ENCODE measurements around the gene BAIAP2. TPM values are rescaled to one million over a fixed set of nuclear protein-coding genes. Genes with fewer than 3 reads are reported as not detected.
"Not testable (repeated sequence)": the region's sequence is repeated elsewhere in the genome, so short reads cannot be mapped to it uniquely, and the experiment has no call there.

Gene BAIAP2
- total RNA-seq, 4 donors from 2014 or later, result 7.3 to 36.1 (median 15.4) TPM

DNA sequence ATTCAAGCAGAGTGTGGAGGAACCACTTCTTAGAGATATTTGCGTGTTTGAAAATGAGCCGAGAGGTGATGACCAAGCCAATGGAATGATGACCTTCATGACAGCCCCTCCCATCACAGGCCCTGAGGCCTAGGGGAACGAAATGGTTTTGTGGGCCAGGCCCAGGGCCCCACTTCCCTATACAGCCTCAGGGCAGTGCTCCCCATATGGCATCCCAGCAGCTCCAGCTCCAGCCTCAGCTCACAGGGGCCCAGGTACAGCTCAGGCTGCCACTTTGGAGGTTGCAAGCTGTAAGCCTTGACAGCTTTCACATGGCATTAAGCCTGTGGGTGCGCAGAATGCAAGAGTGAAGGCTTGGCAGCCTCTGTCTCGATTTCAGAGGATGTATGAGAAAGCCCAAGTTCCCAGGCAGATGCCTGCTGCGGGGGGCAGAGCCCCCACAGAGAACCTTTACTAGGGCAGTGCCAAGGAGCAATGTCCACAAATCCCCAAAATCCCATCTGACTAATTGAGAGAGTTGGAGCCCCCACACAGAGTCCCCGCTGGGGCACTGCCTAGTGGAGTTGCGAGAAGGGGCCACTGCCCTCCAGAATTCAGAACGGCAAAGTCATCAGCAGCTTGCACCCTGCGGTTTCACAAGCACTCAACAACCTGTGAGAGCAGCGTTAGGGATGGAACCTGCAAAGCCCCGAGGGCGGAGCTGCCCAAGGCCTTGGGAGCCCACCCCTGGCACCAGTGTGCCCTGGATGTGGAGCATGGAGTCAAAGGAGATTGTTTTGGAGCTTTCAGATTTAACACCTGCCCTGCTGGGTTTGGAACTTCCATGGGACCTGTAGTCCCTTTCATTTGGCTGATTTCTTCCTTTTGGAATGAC is 22.1 kb upstream of the BAIAP2 start:
- H3K9me3 ChIP-seq, result no peaks in the 10 kb centered on the region
- no peaks in the 10 kb centered on the region for H3K36me3 ChIP-seq
- TF ChIP-seq CTCF (IDR thresholded peaks at IDR 0.05 in 4 of 5, conservative IDR thresholded peaks at IDR 0.05 in 1 of 5), result no peak
- no peak for TF ChIP-seq POLR2A (IDR thresholded peaks at IDR 0.05)
- DNase-seq, result no peak
- H3K27ac ChIP-seq, result no peak overlapping the region
- intact Hi-C loops (cut with DNase I; ENCODE audit: low total_unique reads), result no loop called here
- in situ Hi-C loops (cut with MboI; ENCODE audit: low sequenced_read_pairs in 4 of 4), result no loop called here
- H3K27me3 ChIP-seq, result no peaks in the 10 kb centered on the region
- ATAC-seq, result no peak
- H3K4me3 ChIP-seq, result no peak overlapping the region
- peaks cover 11 to 17% of the 10 kb centered on the region in 2 donors for H3K4me1 ChIP-seq

DNA sequence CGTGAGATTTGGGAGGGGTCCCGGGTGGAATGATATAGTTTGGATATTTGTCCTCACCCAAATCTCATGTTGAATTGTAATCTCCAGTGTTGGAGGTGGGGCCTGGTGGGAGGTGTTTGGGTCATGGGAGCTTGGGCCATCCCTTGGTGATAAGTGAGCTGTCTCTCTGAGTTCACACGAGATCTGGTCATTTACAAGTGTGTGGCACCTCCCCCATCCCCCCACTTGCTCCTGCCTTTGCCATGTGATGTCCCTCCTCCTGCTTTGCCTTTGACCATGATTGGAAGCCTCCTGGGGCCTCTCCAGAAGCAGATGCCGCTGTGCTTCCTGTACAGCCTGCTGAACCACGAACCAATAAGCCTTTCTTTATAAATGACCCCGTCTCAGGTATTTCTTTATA is 21.3 kb upstream of the BAIAP2 start:
- in situ Hi-C loops (cut with MboI; ENCODE audit: low sequenced_read_pairs in 4 of 4), result no loop called here
- intact Hi-C loops (cut with DNase I; ENCODE audit: low total_unique reads), result no loop called here
- Histone ChIP-seq H3K27ac (no peak overlapping the region), H3K27me3 (no peaks in the 10 kb centered on the region), H3K4me1 (peaks cover 19 to 26% of the 10 kb centered on the region in 2 donors), H3K4me3 (no peak overlapping the region), H3K9me3 (no peaks in the 10 kb centered on the region), H3K36me3 (no peaks in the 10 kb centered on the region)
- DNase-seq (no peak), ATAC-seq (no peak)
- TF ChIP-seq CTCF (IDR thresholded peaks at IDR 0.05 in 4 of 5, conservative IDR thresholded peaks at IDR 0.05 in 1 of 5) (no peak), POLR2A (IDR thresholded peaks at IDR 0.05) (no peak)

DNA sequence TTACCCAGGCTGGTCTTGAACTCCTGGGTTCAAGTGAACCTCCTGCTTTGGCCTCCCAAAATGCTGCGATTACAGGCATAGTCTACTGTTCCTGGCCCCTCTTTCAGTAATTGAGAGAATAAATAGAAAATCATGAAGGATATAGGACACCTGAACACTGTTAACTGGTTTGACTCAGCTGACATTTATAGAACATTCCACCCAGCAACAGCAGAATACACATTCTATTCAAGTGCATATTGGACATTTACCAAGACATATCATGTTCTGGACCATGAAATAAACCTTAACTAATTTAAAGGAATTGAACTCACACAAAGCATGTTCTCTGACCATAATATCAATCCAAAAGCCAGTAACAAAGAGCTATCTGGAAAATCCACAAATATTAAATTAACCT is 19.8 kb upstream of the BAIAP2 start:
- TF ChIP-seq POLR2A (IDR thresholded peaks at IDR 0.05) (no peak), CTCF (IDR thresholded peaks at IDR 0.05 in 4 of 5, conservative IDR thresholded peaks at IDR 0.05 in 1 of 5) (no peak)
- ATAC-seq (peak; percentile 60 to 73), DNase-seq (no peak)
- in situ Hi-C loops (cut with MboI; ENCODE audit: low sequenced_read_pairs in 4 of 4) (loop anchor here in 1 of 4 donors (5.0 kb wide), 1 partner anchor 82 kb away; no protein-coding TSS in a partner anchor), intact Hi-C loops (cut with DNase I; ENCODE audit: low total_unique reads) (no loop called here)
- H3K27me3 ChIP-seq, result no peaks in the 10 kb centered on the region
- H3K4me1 ChIP-seq, result peaks cover 27 to 29% of the 10 kb centered on the region in 2 donors
- no peaks in the 10 kb centered on the region for H3K36me3 ChIP-seq
- H3K27ac ChIP-seq, result peak overlapping the region in 3 of 4 donors; percentile 27 to 67 (median 29)
- H3K9me3 ChIP-seq, result no peaks in the 10 kb centered on the region
- H3K4me3 ChIP-seq, result no peak overlapping the region

GRCh38 chr17:81016575-81016974 is 18.4 kb upstream of the BAIAP2 start:
- Histone ChIP-seq H3K9me3 (no peaks in the 10 kb centered on the region), H3K4me3 (no peak overlapping the region), H3K36me3 (no peaks in the 10 kb centered on the region), H3K27ac (peak overlapping the region in 1 of 4 donors; percentile 67), H3K4me1 (peaks cover 41 to 43% of the 10 kb centered on the region in 2 donors), H3K27me3 (no peaks in the 10 kb centered on the region)
- TF ChIP-seq CTCF (IDR thresholded peaks at IDR 0.05 in 4 of 5, conservative IDR thresholded peaks at IDR 0.05 in 1 of 5) (no peak), POLR2A (IDR thresholded peaks at IDR 0.05) (no peak)
- DNase-seq, result no peak
- no peak for ATAC-seq
- in situ Hi-C loops (cut with MboI; ENCODE audit: low sequenced_read_pairs in 4 of 4) (loop anchor here in 1 of 4 donors (5.0 kb wide), 1 partner anchor 81 kb away; no protein-coding TSS in a partner anchor), intact Hi-C loops (cut with DNase I; ENCODE audit: low total_unique reads) (no loop called here)

DNA sequence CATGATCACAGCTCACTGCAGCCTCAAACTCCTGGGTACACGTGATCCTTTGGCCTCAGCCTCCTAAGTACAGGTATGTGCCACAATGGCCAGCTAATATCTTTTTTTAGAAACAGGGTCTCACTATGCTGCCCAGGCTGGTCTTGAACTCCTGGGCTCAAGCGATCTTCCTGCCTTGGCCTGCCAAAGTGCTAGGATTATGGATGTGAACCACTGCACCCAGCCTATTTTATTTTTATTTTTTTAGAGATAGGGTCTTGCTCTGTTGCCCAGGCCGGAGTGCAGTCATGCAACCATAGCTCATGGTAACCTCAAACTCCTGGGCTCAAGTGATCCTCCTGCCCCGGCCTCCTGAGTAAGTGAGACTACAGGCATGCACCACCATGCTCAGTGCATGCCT is 17.6 kb upstream of the BAIAP2 start:
- intact Hi-C loops (cut with DNase I; ENCODE audit: low total_unique reads); H3K27me3 ChIP-seq; ATAC-seq; H3K36me3 ChIP-seq; DNase-seq; H3K4me3 ChIP-seq; H3K9me3 ChIP-seq: not testable (repeated sequence)
- in situ Hi-C loops (cut with MboI; ENCODE audit: low sequenced_read_pairs in 4 of 4), result loop anchor here in 1 of 4 donors (5.0 kb wide), 1 partner anchor 80 kb away; no protein-coding TSS in a partner anchor
- H3K27ac ChIP-seq, result peak overlapping the region in 2 of 4 donors; percentile 64 to 79
- peaks cover 45 to 46% of the 10 kb centered on the region in 2 donors for H3K4me1 ChIP-seq

Data from gastrocnemius medialis (tissue), 4 donors.